Measurements from ENCODE around the gene ZCCHC4. TPM values are rescaled to one million over a fixed set of nuclear protein-coding genes. Genes with fewer than 3 reads are reported as not detected.

ZCCHC4 gene
- total RNA-seq, 1 donor from 2014 or later, result 6.0 TPM

- H3K27me3 Mint-ChIP-seq (ENCODE audit: low read depth), result no peaks in the 10 kb centered on the region
- no peak for TF ChIP-seq CTCF (IDR thresholded peaks at IDR 0.05)
- peaks cover 5% of the 10 kb centered on the region for H3K9me3 Mint-ChIP-seq (ENCODE audit: low read depth)
- DNase-seq (ENCODE audit: low spot score), result no peak
- peaks cover 30% of the 10 kb centered on the region for H3K4me1 Mint-ChIP-seq (ENCODE audit: low read depth)
- peaks cover 54% of the 10 kb centered on the region for H3K36me3 Mint-ChIP-seq (ENCODE audit: low read depth)
- no peak overlapping the region for H3K4me3 Mint-ChIP-seq (ENCODE audit: unreplicated experiment)
- H3K27ac Mint-ChIP-seq (ENCODE audit: unreplicated experiment), result no peak overlapping the region
These were observed 84.7 kb downstream of the ZCCHC4 start for GRCh38 chr4:25397305-25397704.

GRCh38 chr4:25399510-25399909 lies 86.9 kb downstream of the ZCCHC4 start:
- TF ChIP-seq CTCF (IDR thresholded peaks at IDR 0.05), result no peak
- Mint-ChIP-seq H3K27me3 (ENCODE audit: low read depth) (no peaks in the 10 kb centered on the region), H3K27ac (ENCODE audit: unreplicated experiment) (no peak overlapping the region), H3K36me3 (ENCODE audit: low read depth) (peaks cover 48% of the 10 kb centered on the region), H3K9me3 (ENCODE audit: low read depth) (peaks cover 5% of the 10 kb centered on the region), H3K4me1 (ENCODE audit: low read depth) (peaks cover 39% of the 10 kb centered on the region), H3K4me3 (ENCODE audit: unreplicated experiment) (no peak overlapping the region)
- DNase-seq (ENCODE audit: low spot score), result no peak

- Mint-ChIP-seq H3K4me1 (ENCODE audit: low read depth) (peaks cover 40% of the 10 kb centered on the region), H3K27me3 (ENCODE audit: low read depth) (no peaks in the 10 kb centered on the region), H3K27ac (ENCODE audit: unreplicated experiment) (peak overlapping the region; percentile 88), H3K9me3 (ENCODE audit: low read depth) (peaks cover 5% of the 10 kb centered on the region), H3K36me3 (ENCODE audit: low read depth) (peaks cover 43% of the 10 kb centered on the region), H3K4me3 (ENCODE audit: unreplicated experiment) (no peak overlapping the region)
- no peak for TF ChIP-seq CTCF (IDR thresholded peaks at IDR 0.05)
- DNase-seq (ENCODE audit: low spot score), result no peak
These were observed 88.5 kb downstream of the ZCCHC4 start for GRCh38 chr4:25401066-25401465.

- H3K9me3 Mint-ChIP-seq (ENCODE audit: low read depth), result no peaks in the 10 kb centered on the region
- H3K4me3 Mint-ChIP-seq (ENCODE audit: unreplicated experiment), result no peak overlapping the region
- peak overlapping the region; percentile 88 for H3K27ac Mint-ChIP-seq (ENCODE audit: unreplicated experiment)
- TF ChIP-seq CTCF (IDR thresholded peaks at IDR 0.05), result no peak
- H3K27me3 Mint-ChIP-seq (ENCODE audit: low read depth), result no peaks in the 10 kb centered on the region
- DNase-seq (ENCODE audit: low spot score), result no peak
- H3K36me3 Mint-ChIP-seq (ENCODE audit: low read depth), result peaks cover 33% of the 10 kb centered on the region
- peaks cover 42% of the 10 kb centered on the region for H3K4me1 Mint-ChIP-seq (ENCODE audit: low read depth)
These were observed 89.9 kb downstream of the ZCCHC4 start for GRCh38 chr4:25402521-25402920.

- peaks cover 25% of the 10 kb centered on the region for H3K36me3 Mint-ChIP-seq (ENCODE audit: low read depth)
- TF ChIP-seq CTCF (IDR thresholded peaks at IDR 0.05), result no peak
- H3K27me3 Mint-ChIP-seq (ENCODE audit: low read depth), result no peaks in the 10 kb centered on the region
- H3K27ac Mint-ChIP-seq (ENCODE audit: unreplicated experiment), result no peak overlapping the region
- no peaks in the 10 kb centered on the region for H3K9me3 Mint-ChIP-seq (ENCODE audit: low read depth)
- DNase-seq (ENCODE audit: low spot score), result no peak
- peaks cover 42% of the 10 kb centered on the region for H3K4me1 Mint-ChIP-seq (ENCODE audit: low read depth)
- H3K4me3 Mint-ChIP-seq (ENCODE audit: unreplicated experiment), result no peak overlapping the region
These were observed 91.1 kb downstream of the ZCCHC4 start for GRCh38 chr4:25403699-25404098.

Measured in chondrocyte (in vitro differentiated cells).